Measurements from ENCODE around the gene NAPG.

The NAPG gene

GRCh38 chr18:10482363-10482984, 43.4 kb upstream of the NAPG start:
- Histone ChIP-seq H3K36me3 (replicated peaks) (no peaks in the 10 kb centered on the region), H3K27ac (no peak overlapping the region), H3K4me3 (ENCODE audit: low read depth, low read length) (no peak overlapping the region), H3K27me3 (replicated peaks) (peaks cover 2% of the 10 kb centered on the region)
- DNase-seq: no peak
- in situ Hi-C loops (cut with HindIII; ENCODE audit: low pct_ligation_motif_present, low sequenced_read_pairs): no loop called here
- no peak for TF ChIP-seq CTCF (IDR thresholded peaks at IDR 0.05; ENCODE audit: low read depth, low read length, missing control alignments)

GRCh38 chr18:10482985-10483949, 42.6 kb upstream of the NAPG start:
- Histone ChIP-seq H3K27me3 (replicated peaks) (peaks cover 2% of the 10 kb centered on the region), H3K36me3 (replicated peaks) (no peaks in the 10 kb centered on the region), H3K4me3 (ENCODE audit: low read depth, low read length) (no peak overlapping the region), H3K27ac (no peak overlapping the region)
- in situ Hi-C loops (cut with HindIII; ENCODE audit: low pct_ligation_motif_present, low sequenced_read_pairs): no loop called here
- TF ChIP-seq CTCF (IDR thresholded peaks at IDR 0.05; ENCODE audit: low read depth, low read length, missing control alignments): no peak
- DNase-seq: no peak

GRCh38 chr18:10485475-10485874, 40.4 kb upstream of the NAPG start:
- DNase-seq: no peak
- H3K27ac ChIP-seq: no peak overlapping the region
- no peak overlapping the region for H3K4me3 ChIP-seq (ENCODE audit: low read depth, low read length)
- H3K27me3 ChIP-seq (replicated peaks): no peaks in the 10 kb centered on the region
- in situ Hi-C loops (cut with HindIII; ENCODE audit: low pct_ligation_motif_present, low sequenced_read_pairs): no loop called here
- no peaks in the 10 kb centered on the region for H3K36me3 ChIP-seq (replicated peaks)
- TF ChIP-seq CTCF (IDR thresholded peaks at IDR 0.05; ENCODE audit: low read depth, low read length, missing control alignments): no peak

GRCh38 chr18:10486362-10486761, 39.5 kb upstream of the NAPG start:
- H3K27ac ChIP-seq: no peak overlapping the region
- in situ Hi-C loops (cut with HindIII; ENCODE audit: low pct_ligation_motif_present, low sequenced_read_pairs): no loop called here
- H3K36me3 ChIP-seq (replicated peaks): no peaks in the 10 kb centered on the region
- TF ChIP-seq CTCF (IDR thresholded peaks at IDR 0.05; ENCODE audit: low read depth, low read length, missing control alignments): no peak
- no peak overlapping the region for H3K4me3 ChIP-seq (ENCODE audit: low read depth, low read length)
- no peaks in the 10 kb centered on the region for H3K27me3 ChIP-seq (replicated peaks)
- DNase-seq: no peak

- H3K4me3 ChIP-seq (ENCODE audit: low read depth, low read length): no peak overlapping the region
- no peak overlapping the region for H3K27ac ChIP-seq
- in situ Hi-C loops (cut with HindIII; ENCODE audit: low pct_ligation_motif_present, low sequenced_read_pairs): no loop called here
- TF ChIP-seq CTCF (IDR thresholded peaks at IDR 0.05; ENCODE audit: low read depth, low read length, missing control alignments): no peak
- H3K27me3 ChIP-seq (replicated peaks): no peaks in the 10 kb centered on the region
- no peak for DNase-seq
- H3K36me3 ChIP-seq (replicated peaks): no peaks in the 10 kb centered on the region
Measured at GRCh38 chr18:10487154-10487553, 38.7 kb upstream of the NAPG start.
